ENCODE measurements around the gene LIM2.
"Not testable (repeated sequence)": the region's sequence is repeated elsewhere in the genome, so short reads cannot be mapped to it uniquely, and the experiment has no call there.

LIM2 gene, protein sequence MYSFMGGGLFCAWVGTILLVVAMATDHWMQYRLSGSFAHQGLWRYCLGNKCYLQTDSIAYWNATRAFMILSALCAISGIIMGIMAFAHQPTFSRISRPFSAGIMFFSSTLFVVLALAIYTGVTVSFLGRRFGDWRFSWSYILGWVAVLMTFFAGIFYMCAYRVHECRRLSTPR

DNA sequence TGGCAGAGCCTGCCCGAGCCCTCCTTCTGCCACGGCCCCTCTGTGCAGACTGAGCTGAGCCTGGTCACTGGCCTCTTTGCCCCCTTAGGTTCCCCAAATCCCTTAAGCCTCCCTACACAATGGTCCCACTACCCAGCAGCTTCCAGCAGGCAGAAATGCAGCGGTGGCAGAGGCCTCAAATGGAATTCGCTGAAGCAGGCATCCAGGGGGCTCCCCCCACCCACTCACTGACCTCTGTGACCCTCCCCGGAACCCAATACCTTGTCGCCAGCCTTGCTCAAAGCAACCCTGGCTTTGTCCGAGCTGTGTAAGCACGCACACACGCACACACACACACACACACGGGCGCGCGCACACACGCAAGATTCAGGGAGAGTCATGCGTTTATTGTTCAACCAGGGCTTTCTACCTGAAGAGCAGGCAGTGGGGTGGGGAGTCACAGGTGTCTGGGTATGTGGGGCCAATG, at the start of gene LIM2:
LIM2 (minus strand) TSS at position 51 of the 466 bp plus-strand sequence. CDS start 531 bp downstream, outside the sequence.
- H3K9me3 ChIP-seq: no peaks in the 10 kb centered on the region
- H3K4me3 ChIP-seq: no peak within 1 kb of the TSS
- no peak within 1 kb of the TSS for H3K4me2 ChIP-seq
- no peak within 1 kb of the TSS for H3K9ac ChIP-seq
- H3K27me3 ChIP-seq: no peaks in the 10 kb centered on the region
- H3K27ac ChIP-seq: no peak within 1 kb of the TSS
- H3K4me1 ChIP-seq: peaks cover 8% of the 10 kb centered on the region; the same call in 1 of the 2 replicates
- no peak for TF ChIP-seq Cebpa-rat (IDR thresholded peaks at IDR 0.05)
- no peaks in the 10 kb centered on the region for H4K20me1 ChIP-seq
- no peaks in the 10 kb centered on the region for H3K36me3 ChIP-seq

DNA sequence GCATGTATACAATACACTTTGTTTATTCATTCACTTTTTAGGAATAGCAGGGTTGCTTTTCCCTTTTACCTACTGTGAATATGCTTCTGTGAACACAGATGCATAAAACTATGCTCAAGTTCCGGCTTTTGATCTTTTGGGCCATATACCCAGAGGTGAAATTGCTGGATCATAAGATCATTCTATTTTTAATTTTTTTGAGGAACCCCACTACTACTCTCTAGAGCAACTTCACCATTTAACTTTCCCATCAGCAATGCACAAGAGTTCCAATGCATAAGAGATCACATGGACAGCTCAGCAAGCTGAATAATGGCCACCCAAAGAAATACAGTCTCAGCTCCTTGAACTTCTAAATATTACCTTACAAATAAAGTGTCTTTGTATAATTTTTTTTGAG, 46.7 kb upstream of the LIM2 start:
- no peak overlapping the region for H3K27ac ChIP-seq
- H3K4me2 ChIP-seq: no peak overlapping the region
- no peak overlapping the region for H3K4me3 ChIP-seq
- H3K36me3 ChIP-seq: no peaks in the 10 kb centered on the region
- no peak overlapping the region for H3K9ac ChIP-seq
- no peaks in the 10 kb centered on the region for H3K27me3 ChIP-seq
- no peak for TF ChIP-seq Cebpa-rat (IDR thresholded peaks at IDR 0.05)
- no peaks in the 10 kb centered on the region for H3K4me1 ChIP-seq
- no peaks in the 10 kb centered on the region for H3K9me3 ChIP-seq
- no peaks in the 10 kb centered on the region for H4K20me1 ChIP-seq

GRCh38 chr19:51433043-51433442, 45.3 kb upstream of the LIM2 start:
- Histone ChIP-seq H4K20me1 (no peaks in the 10 kb centered on the region), H3K27ac (no peak overlapping the region), H3K4me1 (no peaks in the 10 kb centered on the region), H3K9me3 (no peaks in the 10 kb centered on the region), H3K4me3 (no peak overlapping the region), H3K27me3 (no peaks in the 10 kb centered on the region), H3K4me2 (no peak overlapping the region), H3K9ac (no peak overlapping the region), H3K36me3 (no peaks in the 10 kb centered on the region)
- no peak for TF ChIP-seq Cebpa-rat (IDR thresholded peaks at IDR 0.05)

GRCh38 chr19:51431124-51431523, 43.4 kb upstream of the LIM2 start:
- no peaks in the 10 kb centered on the region for H3K36me3 ChIP-seq
- H3K4me2 ChIP-seq: no peak overlapping the region
- no peaks in the 10 kb centered on the region for H4K20me1 ChIP-seq
- no peaks in the 10 kb centered on the region for H3K9me3 ChIP-seq
- no peak for TF ChIP-seq Cebpa-rat (IDR thresholded peaks at IDR 0.05)
- no peaks in the 10 kb centered on the region for H3K4me1 ChIP-seq
- no peaks in the 10 kb centered on the region for H3K27me3 ChIP-seq
- H3K4me3 ChIP-seq: no peak overlapping the region
- H3K9ac ChIP-seq: no peak overlapping the region
- no peak overlapping the region for H3K27ac ChIP-seq

DNA sequence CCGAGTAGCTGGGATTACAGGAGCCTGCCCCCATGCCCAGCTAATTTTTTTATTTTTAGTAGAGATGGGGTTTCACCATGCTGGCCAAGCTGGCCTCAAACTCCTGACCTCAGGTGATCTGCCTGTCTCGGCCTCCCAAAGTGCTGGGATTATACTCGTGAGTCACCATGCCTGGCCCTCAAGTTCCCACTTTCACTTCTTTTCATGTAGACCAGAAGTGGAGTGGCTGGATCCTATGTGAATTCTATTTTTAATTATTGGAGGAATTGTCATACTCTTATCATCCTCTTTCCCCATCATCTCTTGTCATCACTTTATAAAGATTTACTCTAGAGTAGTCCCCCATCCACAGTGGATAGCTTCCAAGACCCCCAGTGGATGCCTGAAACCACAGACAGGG, 42.4 kb upstream of the LIM2 start:
- H3K4me1 ChIP-seq: 0 out of 2 replicates have a peak, but pooled peaks cover 4% of the 10 kb centered on the region
- H3K36me3 ChIP-seq: no peaks in the 10 kb centered on the region
- H3K9ac ChIP-seq: no peak overlapping the region
- TF ChIP-seq Cebpa-rat (IDR thresholded peaks at IDR 0.05): no peak
- no peaks in the 10 kb centered on the region for H3K9me3 ChIP-seq
- H4K20me1 ChIP-seq: no peaks in the 10 kb centered on the region
- no peak overlapping the region for H3K4me2 ChIP-seq
- H3K27ac ChIP-seq: no peak overlapping the region
- H3K27me3 ChIP-seq: no peaks in the 10 kb centered on the region
- no peak overlapping the region for H3K4me3 ChIP-seq

DNA sequence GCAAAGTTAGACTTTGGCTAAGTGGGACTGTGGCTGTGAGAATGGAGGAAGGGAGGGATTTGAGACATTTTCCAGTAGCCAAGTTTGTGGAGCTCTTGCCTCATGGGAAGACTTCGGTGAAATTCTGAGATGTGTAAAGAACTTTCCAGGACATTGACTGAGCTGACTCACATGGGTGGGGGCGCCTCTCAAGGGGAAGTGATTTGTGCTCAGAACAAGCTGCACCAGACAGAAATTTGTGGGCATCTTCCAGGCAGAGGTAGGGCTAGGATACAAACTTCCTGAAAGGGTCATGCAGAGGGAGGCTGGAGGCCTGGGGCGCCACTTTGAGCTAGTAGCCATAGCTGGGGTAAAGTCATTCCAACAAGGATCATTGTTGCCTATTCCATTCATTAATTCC, 39.4 kb upstream of the LIM2 start:
- Histone ChIP-seq H3K27ac (no peak overlapping the region), H4K20me1 (no peaks in the 10 kb centered on the region; the same call in 1 of the 2 replicates), H3K4me3 (no peak overlapping the region), H3K36me3 (no peaks in the 10 kb centered on the region), H3K4me1 (0 out of 2 replicates have a peak, but pooled peaks cover 4% of the 10 kb centered on the region), H3K4me2 (no peak overlapping the region), H3K9ac (no peak overlapping the region), H3K9me3 (no peaks in the 10 kb centered on the region), H3K27me3 (no peaks in the 10 kb centered on the region)
- TF ChIP-seq Cebpa-rat (IDR thresholded peaks at IDR 0.05): no peak

DNA sequence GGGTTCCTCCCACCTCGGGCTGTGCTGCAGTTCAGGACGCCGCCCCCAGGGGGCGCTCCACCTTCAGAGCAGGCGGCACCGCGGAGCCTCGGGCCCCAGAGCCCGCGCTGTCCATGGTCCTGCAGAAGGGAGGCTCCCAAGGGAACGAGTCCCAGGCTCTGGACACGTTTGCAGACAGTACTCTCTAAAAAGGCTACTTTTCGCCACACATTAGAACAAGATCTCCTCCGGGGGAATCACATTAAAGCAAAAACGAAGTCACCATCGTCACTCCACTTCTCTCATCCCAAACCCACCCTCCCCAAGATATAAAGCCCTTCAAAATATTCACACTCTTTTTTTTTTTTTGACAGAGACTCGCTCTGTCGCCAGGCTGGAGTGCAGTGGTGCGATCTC, 34.3 kb upstream of the LIM2 start:
- Histone ChIP-seq H3K27me3 (no peaks in the 10 kb centered on the region), H3K36me3 (no peaks in the 10 kb centered on the region), H3K9me3 (no peaks in the 10 kb centered on the region), H3K27ac (no peak overlapping the region), H3K9ac (no peak overlapping the region), H4K20me1 (no peaks in the 10 kb centered on the region; the same call in 1 of the 2 replicates), H3K4me2 (peak overlapping the region; percentile 75), H3K4me3 (no peak overlapping the region), H3K4me1 (peaks cover 38% of the 10 kb centered on the region)
- TF ChIP-seq Cebpa-rat (IDR thresholded peaks at IDR 0.05): no peak

DNA sequence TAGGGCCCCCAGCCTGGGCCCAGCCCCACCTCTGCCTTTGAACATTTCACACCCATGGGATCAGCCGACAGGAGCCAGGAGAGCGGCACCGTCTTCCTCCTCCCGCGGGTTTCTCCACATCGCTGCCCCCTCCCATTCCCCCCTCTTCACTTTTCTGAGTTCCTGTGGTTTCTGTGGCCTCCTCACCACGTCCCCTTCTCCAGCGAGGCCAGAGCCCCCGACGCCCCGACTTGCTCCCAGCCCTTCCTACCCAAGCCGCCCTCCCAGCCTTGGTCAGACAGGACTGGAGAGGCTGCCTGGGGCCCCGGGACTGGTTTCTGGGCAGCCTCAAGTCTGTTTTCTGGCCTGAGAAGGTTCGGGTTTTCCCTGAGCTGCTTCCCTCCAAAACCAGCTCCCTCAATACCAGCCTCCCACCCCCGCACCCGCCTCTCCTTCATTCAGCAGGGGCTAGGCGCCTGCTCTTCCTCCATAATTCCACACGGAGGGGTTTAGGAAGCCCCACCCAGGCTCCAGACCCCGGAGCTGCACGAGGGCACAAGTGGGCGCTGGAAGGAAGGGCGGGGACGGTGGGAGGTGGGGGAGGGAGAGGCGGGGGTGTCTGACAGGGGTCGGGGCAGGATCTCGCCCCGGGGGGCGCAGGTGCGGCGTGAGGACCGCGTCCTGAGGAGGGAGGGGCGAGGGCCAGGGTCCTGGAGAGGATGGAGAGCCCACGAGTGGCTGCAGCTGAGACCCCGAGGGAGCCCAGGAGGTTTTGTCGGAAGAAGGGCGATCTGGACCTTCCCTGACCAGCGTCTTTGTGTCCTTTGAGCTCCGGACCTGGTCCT, 33.7 kb upstream of the LIM2 start:
- peak overlapping the region; percentile 75 for H3K4me2 ChIP-seq

DNA sequence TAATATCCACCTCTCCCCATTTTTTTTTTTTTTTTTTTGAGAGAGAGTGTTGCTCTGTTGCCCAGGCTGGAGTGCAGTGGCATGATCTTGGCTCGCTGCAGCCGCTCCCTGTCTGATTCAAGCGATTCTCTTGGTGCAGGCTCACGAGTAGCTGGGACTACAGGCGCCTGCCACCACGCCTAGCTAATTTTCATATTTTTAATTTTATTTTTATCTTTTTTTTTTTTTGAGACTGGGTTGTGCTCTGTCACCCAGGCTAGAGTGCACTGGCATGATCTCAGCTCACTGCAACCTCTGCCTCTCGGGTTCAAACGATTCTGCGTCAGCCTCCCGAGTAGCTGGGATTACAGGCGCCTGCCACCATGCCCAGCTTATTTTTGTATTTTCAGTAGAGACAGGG, 32.7 kb upstream of the LIM2 start:
- H3K9me3 ChIP-seq, H3K27me3 ChIP-seq, H4K20me1 ChIP-seq, H3K27ac ChIP-seq, H3K36me3 ChIP-seq, H3K9ac ChIP-seq, H3K4me3 ChIP-seq: not testable (repeated sequence)
- peak overlapping the region; percentile 75 for H3K4me2 ChIP-seq
- H3K4me1 ChIP-seq: peaks cover 47% of the 10 kb centered on the region

More for the DNA sequence above, 33.7 kb upstream of the LIM2 start:
- TF ChIP-seq Cebpa-rat (IDR thresholded peaks at IDR 0.05): no peak
- H3K27ac ChIP-seq: no peak overlapping the region
- H3K4me1 ChIP-seq: peaks cover 44% of the 10 kb centered on the region
- no peaks in the 10 kb centered on the region for H3K27me3 ChIP-seq
- H3K9me3 ChIP-seq: no peaks in the 10 kb centered on the region
- H3K4me3 ChIP-seq: no peak overlapping the region
- H3K36me3 ChIP-seq: no peaks in the 10 kb centered on the region
- no peaks in the 10 kb centered on the region; the same call in 1 of the 2 replicates for H4K20me1 ChIP-seq
- H3K9ac ChIP-seq: no peak overlapping the region

- H3K4me1 ChIP-seq: peaks cover 47% of the 10 kb centered on the region
- H3K9me3 ChIP-seq: no peaks in the 10 kb centered on the region
- TF ChIP-seq Cebpa-rat (IDR thresholded peaks at IDR 0.05): no peak
- no peak overlapping the region for H3K27ac ChIP-seq
- no peak overlapping the region for H3K9ac ChIP-seq
- H3K27me3 ChIP-seq: no peaks in the 10 kb centered on the region
- peaks cover 22% of the 10 kb centered on the region for H3K36me3 ChIP-seq
- 0 out of 2 replicates have a peak overlapping the region, but pooled peaks have one; percentile 87 for H3K4me2 ChIP-seq
- no peaks in the 10 kb centered on the region; the same call in 1 of the 2 replicates for H4K20me1 ChIP-seq
- no peak overlapping the region for H3K4me3 ChIP-seq
Measured at GRCh38 chr19:51418707-51419106, 30.9 kb upstream of the LIM2 start.

All from BLaER1 (cell line).